ENCODE measurements around the gene OR7A5. TPM values are rescaled to one million over a fixed set of nuclear protein-coding genes. Genes with fewer than 3 reads are reported as not detected.

Gene OR7A5
- total RNA-seq, 4 donors from 2014 or later: not detected

Small RNAs within 50 kb of the gene (small RNA-seq; reads per million reads assigned to genes)
- gene AC005255.1: not detected

Other genes starting within 250 kb of the OR7A5 start
- gene ADGRE3, start 160.3 kb downstream of the OR7A5 start, total RNA-seq: under 1 TPM in 1 of 4 donors, not detected in 3; 0.14 TPM
- gene ZNF333, start 145.1 kb downstream of the OR7A5 start, total RNA-seq: 10 to 100 TPM; 18.8 to 61.8 (median 44.3) TPM
- gene ADGRE2, start 56.6 kb downstream of the OR7A5 start, total RNA-seq: 1 to 10 TPM in 1 of 4 donors, under 1 TPM in 3; 0.26 to 2.2 (median 0.65) TPM
- gene OR7C1, start within 50 bp of the OR7A5 start, total RNA-seq: not detected
- gene OR7A10, start 13.7 kb upstream of the OR7A5 start, total RNA-seq: not detected
- gene OR7A17, start 50.9 kb upstream of the OR7A5 start, total RNA-seq: not detected
- not detected for gene OR7C2, start 106.3 kb upstream of the OR7A5 start, total RNA-seq
- gene SLC1A6, start 144.7 kb upstream of the OR7A5 start, total RNA-seq: under 1 TPM in 1 of 4 donors, not detected in 3; 0.41 TPM
- not detected for gene CASP14, start 214.3 kb upstream of the OR7A5 start, total RNA-seq
- gene OR1I1, start 247.0 kb upstream of the OR7A5 start, total RNA-seq: not detected

Data from uterus (tissue), 4 donors.